Measurements from ENCODE around the gene TP53BP2.

TP53BP2 gene

DNA sequence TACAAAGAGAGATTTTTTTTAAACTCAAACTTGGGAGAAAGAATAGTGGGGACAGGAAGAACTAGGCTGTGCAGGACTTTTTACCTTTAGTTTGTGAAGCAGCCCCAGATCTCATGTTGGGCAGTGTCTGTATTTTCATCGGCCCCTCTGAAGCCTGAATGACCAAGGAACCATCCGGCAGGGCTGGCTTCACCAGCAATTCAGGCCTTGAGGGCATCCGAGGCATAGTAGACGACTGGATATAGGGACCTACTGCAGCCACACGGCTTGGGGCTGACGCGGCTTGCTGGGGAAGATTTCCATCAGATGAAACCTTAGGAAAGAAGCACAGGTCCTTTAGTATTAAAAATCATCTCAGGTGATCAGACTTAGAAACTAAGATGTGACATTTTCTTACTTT is 43.7 kb downstream of the TP53BP2 start:
- DNase-seq = no peak
- TF ChIP-seq, protein P1, sequence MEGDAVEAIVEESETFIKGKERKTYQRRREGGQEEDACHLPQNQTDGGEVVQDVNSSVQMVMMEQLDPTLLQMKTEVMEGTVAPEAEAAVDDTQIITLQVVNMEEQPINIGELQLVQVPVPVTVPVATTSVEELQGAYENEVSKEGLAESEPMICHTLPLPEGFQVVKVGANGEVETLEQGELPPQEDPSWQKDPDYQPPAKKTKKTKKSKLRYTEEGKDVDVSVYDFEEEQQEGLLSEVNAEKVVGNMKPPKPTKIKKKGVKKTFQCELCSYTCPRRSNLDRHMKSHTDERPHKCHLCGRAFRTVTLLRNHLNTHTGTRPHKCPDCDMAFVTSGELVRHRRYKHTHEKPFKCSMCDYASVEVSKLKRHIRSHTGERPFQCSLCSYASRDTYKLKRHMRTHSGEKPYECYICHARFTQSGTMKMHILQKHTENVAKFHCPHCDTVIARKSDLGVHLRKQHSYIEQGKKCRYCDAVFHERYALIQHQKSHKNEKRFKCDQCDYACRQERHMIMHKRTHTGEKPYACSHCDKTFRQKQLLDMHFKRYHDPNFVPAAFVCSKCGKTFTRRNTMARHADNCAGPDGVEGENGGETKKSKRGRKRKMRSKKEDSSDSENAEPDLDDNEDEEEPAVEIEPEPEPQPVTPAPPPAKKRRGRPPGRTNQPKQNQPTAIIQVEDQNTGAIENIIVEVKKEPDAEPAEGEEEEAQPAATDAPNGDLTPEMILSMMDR (IDR thresholded peaks at IDR 0.05) = no peak
- Histone ChIP-seq H3K4me3 (no peak overlapping the region), H3K36me3 (peaks cover 75 to 98% (median 85%) of the 10 kb centered on the region in 3 donors), H3K27ac (no peak overlapping the region), H3K27me3 (no peaks in the 10 kb centered on the region), H3K9me3 (no peaks in the 10 kb centered on the region), H3K4me1 (no peaks in the 10 kb centered on the region)
- intact Hi-C loops (cut with DNase I; ENCODE audit: low total_unique reads) = no loop called here

DNA sequence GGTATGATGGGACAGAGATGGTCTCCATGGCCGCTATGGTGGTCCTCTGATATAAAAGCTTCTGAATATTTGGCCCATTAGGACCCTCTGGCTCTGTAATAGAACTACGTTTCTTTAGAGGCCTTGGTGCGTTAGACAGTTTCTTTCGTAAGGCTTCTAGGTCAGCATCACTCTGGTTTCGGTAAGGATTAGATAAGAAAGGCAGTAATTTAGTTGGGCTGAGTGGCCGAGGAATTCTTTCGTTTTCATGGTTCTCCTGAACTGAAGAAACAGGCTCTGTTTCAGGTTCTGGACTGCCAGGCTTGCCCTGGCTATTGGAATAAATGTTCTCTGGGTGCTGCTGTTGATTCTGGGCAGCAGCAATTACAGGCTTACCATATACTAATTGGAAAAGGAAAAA is 49.5 kb downstream of the TP53BP2 start:
- no peaks in the 10 kb centered on the region for H3K27me3 ChIP-seq
- H3K4me1 ChIP-seq = peaks cover 0 to 7% (median 0%) of the 10 kb centered on the region in 4 donors
- intact Hi-C loops (cut with DNase I; ENCODE audit: low total_unique reads) = no loop called here
- H3K9me3 ChIP-seq = no peaks in the 10 kb centered on the region
- TF ChIP-seq, protein P1 (IDR thresholded peaks at IDR 0.05) = no peak
- H3K4me3 ChIP-seq = no peak overlapping the region
- peak overlapping the region in 1 of 2 donors; percentile 19 for H3K27ac ChIP-seq
- no peak for DNase-seq
- H3K36me3 ChIP-seq = peaks cover 50 to 73% (median 67%) of the 10 kb centered on the region in 3 donors

DNA sequence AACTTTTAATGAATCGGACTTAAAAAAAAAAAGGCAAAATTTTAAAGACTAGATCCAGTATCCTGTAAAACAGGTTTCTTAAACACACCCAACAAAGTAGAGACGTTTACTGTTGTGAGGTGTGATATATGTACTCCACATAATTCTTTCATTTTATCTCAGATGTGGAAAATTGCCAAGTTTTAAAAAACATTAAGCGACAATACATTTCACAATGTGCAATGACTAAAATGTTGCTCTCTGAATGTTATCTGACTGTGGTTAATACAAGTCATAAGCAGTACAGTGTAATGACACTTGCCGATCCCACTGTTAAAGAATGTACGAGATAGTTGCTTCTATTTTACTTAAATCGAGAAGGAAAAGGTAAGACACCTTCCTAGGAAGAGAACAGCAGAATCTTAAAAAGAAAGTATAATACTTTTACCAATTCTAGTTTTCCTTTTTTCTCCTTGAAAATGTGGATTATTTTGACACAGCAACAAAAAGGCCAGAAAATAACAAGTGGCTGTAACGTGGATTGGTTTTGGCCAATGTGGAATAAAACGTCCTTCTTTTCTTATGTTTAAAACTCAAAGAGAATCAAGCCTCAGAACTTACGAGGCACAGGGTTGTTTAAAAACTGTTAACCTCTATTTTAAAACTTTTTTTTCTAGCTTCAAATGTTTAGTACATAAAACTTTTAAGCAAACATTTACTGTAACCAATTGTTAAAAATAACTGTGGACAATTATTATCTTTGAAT is 51.4 kb downstream of the TP53BP2 start:
- DNase-seq = no peak
- no peak overlapping the region for H3K27ac ChIP-seq

DNA sequence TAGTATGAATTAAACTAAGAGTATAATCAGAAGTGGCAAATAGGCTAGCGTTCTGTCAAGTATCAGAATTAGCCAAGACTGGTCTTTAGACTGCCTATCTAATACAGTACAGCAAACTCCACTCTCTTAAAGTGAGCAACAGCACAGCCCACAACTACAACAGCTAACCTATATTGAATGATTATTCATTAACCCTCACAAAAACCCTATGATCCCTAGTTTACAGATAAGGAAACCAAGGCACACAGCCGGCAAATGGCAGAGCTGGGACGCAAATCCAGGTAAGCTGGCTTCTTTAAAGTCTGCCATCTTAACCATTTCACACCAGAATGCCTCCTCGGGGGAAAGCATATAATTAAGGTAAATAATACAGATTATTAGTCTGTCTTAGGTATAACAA is 52.0 kb downstream of the TP53BP2 start:
- TF ChIP-seq, protein P1 (IDR thresholded peaks at IDR 0.05) = no peak
- Histone ChIP-seq H3K4me1 (peaks cover 0 to 7% (median 0%) of the 10 kb centered on the region in 4 donors), H3K9me3 (no peaks in the 10 kb centered on the region), H3K27ac (no peak overlapping the region), H3K27me3 (no peaks in the 10 kb centered on the region), H3K4me3 (no peak overlapping the region), H3K36me3 (peaks cover 27 to 55% (median 51%) of the 10 kb centered on the region in 3 donors)
- no peak for DNase-seq
- intact Hi-C loops (cut with DNase I; ENCODE audit: low total_unique reads) = no loop called here

More for the DNA sequence above, 51.4 kb downstream of the TP53BP2 start:
- TF ChIP-seq, protein P1 (IDR thresholded peaks at IDR 0.05) = no peak
- H3K4me3 ChIP-seq = no peak overlapping the region
- no peaks in the 10 kb centered on the region for H3K27me3 ChIP-seq
- intact Hi-C loops (cut with DNase I; ENCODE audit: low total_unique reads) = no loop called here
- H3K36me3 ChIP-seq = peaks cover 32 to 55% (median 54%) of the 10 kb centered on the region in 3 donors
- no peaks in the 10 kb centered on the region for H3K9me3 ChIP-seq
- peaks cover 0 to 7% (median 0%) of the 10 kb centered on the region in 4 donors for H3K4me1 ChIP-seq

DNA sequence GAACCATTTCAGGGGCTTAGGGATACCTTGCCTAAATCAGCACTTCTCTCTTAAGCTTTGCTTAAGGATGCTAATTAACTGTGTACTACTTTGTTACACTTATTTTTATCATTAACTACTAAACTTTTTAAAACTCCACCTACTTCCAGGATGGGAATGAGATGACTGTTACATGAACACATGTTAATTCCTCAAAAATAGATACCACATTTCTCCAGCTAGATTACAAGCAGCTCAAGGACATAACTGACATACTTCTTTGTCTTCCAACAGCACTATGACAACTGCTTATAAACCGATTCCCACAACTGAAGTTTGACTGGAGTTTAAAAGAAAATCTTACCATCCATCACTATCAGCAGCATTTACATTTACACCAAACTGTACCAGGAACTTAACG is 53.7 kb downstream of the TP53BP2 start:
- Histone ChIP-seq H3K4me3 (no peak overlapping the region), H3K27me3 (no peaks in the 10 kb centered on the region), H3K27ac (no peak overlapping the region), H3K9me3 (no peaks in the 10 kb centered on the region), H3K4me1 (peaks cover 0 to 7% (median 0%) of the 10 kb centered on the region in 4 donors), H3K36me3 (peaks cover 12 to 50% (median 47%) of the 10 kb centered on the region in 3 donors)
- TF ChIP-seq, protein P1 (IDR thresholded peaks at IDR 0.05) = no peak
- no peak for DNase-seq
- intact Hi-C loops (cut with DNase I; ENCODE audit: low total_unique reads) = no loop called here
